ENCODE data around the gene KCNK7.

KCNK7 gene

DNA sequence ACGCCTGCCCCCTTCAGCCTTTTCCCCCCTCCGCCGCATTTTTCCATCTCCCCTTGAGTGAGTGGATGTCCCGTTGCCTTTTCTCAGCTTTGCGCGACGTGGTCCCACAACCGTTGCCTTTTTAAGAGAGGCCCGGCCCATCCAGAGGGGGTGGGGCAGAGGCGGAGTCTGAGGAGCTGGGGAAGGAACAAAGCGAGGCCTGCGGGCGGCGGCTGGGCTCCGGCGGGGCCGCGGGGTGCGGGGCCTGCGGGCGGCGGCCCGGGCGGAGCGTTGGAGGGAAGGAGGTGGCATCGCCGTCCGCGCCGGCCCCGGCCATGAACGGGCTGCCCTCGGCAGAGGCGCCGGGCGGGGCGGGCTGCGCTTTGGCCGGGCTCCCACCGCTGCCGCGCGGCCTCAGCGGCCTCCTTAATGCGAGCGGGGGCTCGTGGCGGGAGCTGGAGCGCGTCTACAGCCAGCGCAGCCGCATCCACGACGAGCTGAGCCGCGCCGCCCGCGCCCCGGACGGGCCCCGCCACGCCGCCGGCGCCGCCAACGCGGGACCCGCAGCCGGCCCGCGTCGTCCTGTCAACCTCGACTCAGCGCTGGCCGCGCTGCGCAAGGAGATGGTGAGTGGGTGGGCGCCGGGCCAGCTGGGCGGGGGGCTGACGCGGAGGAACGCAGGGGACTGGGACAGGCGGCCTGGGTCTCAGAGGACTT is 23.1 kb downstream of the KCNK7 start, which contains the start of gene FAM89B:
TSS of gene FAM89B (plus strand) at position 183 of the 696 bp plus-strand sequence. CDS start at position 315, 132 bp downstream.
- no peak for TF ChIP-seq PPARA (CRISPR knock-in tag; IDR thresholded peaks at IDR 0.05; ENCODE audit: borderline replicate concordance)
- TF ChIP-seq, protein P1, sequence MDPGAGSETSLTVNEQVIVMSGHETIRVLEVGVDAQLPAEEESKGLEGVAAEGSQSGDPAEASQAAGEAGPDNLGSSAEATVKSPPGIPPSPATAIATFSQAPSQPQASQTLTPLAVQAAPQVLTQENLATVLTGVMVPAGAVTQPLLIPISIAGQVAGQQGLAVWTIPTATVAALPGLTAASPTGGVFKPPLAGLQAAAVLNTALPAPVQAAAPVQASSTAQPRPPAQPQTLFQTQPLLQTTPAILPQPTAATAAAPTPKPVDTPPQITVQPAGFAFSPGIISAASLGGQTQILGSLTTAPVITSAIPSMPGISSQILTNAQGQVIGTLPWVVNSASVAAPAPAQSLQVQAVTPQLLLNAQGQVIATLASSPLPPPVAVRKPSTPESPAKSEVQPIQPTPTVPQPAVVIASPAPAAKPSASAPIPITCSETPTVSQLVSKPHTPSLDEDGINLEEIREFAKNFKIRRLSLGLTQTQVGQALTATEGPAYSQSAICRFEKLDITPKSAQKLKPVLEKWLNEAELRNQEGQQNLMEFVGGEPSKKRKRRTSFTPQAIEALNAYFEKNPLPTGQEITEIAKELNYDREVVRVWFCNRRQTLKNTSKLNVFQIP (CRISPR knock-in tag; IDR thresholded peaks at IDR 0.05; ENCODE audit: borderline replicate concordance, low read depth) = no peak
- TF ChIP-seq ZNF8 (CRISPR knock-in tag; IDR thresholded peaks at IDR 0.05) = no peak
- TF ChIP-seq ISL1 (CRISPR knock-in tag; IDR thresholded peaks at IDR 0.05) = no peak
- no peak for TF ChIP-seq CSRNP3 (CRISPR knock-in tag; IDR thresholded peaks at IDR 0.05)
- TF ChIP-seq GLIS3 (CRISPR knock-in tag; IDR thresholded peaks at IDR 0.05) = no peak
- TF ChIP-seq SNAI2 (CRISPR knock-in tag; IDR thresholded peaks at IDR 0.05) = no peak
- TF ChIP-seq CREB5 (CRISPR knock-in tag; IDR thresholded peaks at IDR 0.05; ENCODE audit: low read depth) = no peak
- TF ChIP-seq PATZ1 (CRISPR knock-in tag; IDR thresholded peaks at IDR 0.05; ENCODE audit: borderline replicate concordance) = no peak
- TF ChIP-seq ZNF70 (CRISPR knock-in tag; IDR thresholded peaks at IDR 0.05) = no peak
- no peak for TF ChIP-seq ZNF565 (CRISPR knock-in tag; conservative IDR thresholded peaks at IDR 0.05; ENCODE audit: low read depth)
- no peak for TF ChIP-seq TCF4 (CRISPR knock-in tag; IDR thresholded peaks at IDR 0.05; ENCODE audit: borderline replicate concordance)
- TF ChIP-seq TSHZ2 (CRISPR knock-in tag; IDR thresholded peaks at IDR 0.05) = no peak
- TF ChIP-seq TOX (CRISPR knock-in tag; IDR thresholded peaks at IDR 0.05; ENCODE audit: borderline replicate concordance) = no peak
- no peak for TF ChIP-seq RARB (CRISPR knock-in tag; IDR thresholded peaks at IDR 0.05)
- TF ChIP-seq BACH2 (CRISPR knock-in tag; IDR thresholded peaks at IDR 0.05; ENCODE audit: borderline replicate concordance) = no peak
- no peak for TF ChIP-seq ZFP30 (CRISPR knock-in tag; IDR thresholded peaks at IDR 0.05)
- TF ChIP-seq OSR1 (CRISPR knock-in tag; IDR thresholded peaks at IDR 0.05) = no peak
- no peak for TF ChIP-seq ZFP3 (CRISPR knock-in tag; IDR thresholded peaks at IDR 0.05)
- no peak for TF ChIP-seq ARNTL (CRISPR knock-in tag; IDR thresholded peaks at IDR 0.05; ENCODE audit: borderline replicate concordance, low read depth)
- peak; percentile 13 for ATAC-seq

DNA sequence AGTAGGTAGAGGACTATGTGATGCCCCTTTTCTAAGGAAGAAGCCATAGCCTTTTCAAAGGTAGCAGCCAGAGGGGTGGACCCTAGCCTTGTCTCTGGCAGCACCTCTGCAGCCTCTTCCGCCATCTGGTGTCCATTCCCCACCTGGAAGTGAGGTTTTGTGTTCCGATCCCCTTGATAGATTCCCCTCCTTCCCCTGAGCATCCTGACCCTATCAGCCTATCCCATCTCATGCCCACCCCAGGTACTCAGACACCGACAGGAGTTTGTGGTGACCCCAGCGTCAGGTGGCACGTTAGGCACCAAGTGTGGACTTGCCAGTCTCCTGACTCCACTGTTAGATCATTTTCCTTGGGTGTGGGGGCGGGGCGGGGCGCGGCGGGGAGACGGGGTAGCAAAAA is 23.7 kb downstream of the KCNK7 start:
- ATAC-seq = no peak
- TF ChIP-seq TSHZ2 (CRISPR knock-in tag; IDR thresholded peaks at IDR 0.05) = no peak
- TF ChIP-seq ZNF8 (CRISPR knock-in tag; IDR thresholded peaks at IDR 0.05) = no peak
- no peak for TF ChIP-seq PPARA (CRISPR knock-in tag; IDR thresholded peaks at IDR 0.05; ENCODE audit: borderline replicate concordance)
- TF ChIP-seq SNAI2 (CRISPR knock-in tag; IDR thresholded peaks at IDR 0.05) = no peak
- no peak for TF ChIP-seq CREB5 (CRISPR knock-in tag; IDR thresholded peaks at IDR 0.05; ENCODE audit: low read depth)
- TF ChIP-seq PATZ1 (CRISPR knock-in tag; IDR thresholded peaks at IDR 0.05; ENCODE audit: borderline replicate concordance) = no peak
- no peak for TF ChIP-seq CSDC2 (CRISPR knock-in tag; IDR thresholded peaks at IDR 0.05)
- no peak for TF ChIP-seq GLIS3 (CRISPR knock-in tag; IDR thresholded peaks at IDR 0.05)

All from SK-N-SH treated with all-trans-retinoic acid at 6 μM for 48 hours (cell line).